GM19468 (cell line): Measurements from ENCODE around the gene CAPN11.
"Not testable (repeated sequence)": the region's sequence is repeated elsewhere in the genome, so short reads cannot be mapped to it uniquely, and the experiment has no call there.

Source experiments
- ATAC-seq: cut with Tn5 transposase; IDR thresholded peaks from one replicate; pipeline ENCODE4 v1.9.1; 2021; ENCODE audit warnings: mild to moderate bottlenecking, moderate library complexity, moderate number of reproducible peaks; ENCODE audit not compliant: unreplicated experiment; ENCODE audit errors: extremely low read depth

The CAPN11 gene

DNA sequence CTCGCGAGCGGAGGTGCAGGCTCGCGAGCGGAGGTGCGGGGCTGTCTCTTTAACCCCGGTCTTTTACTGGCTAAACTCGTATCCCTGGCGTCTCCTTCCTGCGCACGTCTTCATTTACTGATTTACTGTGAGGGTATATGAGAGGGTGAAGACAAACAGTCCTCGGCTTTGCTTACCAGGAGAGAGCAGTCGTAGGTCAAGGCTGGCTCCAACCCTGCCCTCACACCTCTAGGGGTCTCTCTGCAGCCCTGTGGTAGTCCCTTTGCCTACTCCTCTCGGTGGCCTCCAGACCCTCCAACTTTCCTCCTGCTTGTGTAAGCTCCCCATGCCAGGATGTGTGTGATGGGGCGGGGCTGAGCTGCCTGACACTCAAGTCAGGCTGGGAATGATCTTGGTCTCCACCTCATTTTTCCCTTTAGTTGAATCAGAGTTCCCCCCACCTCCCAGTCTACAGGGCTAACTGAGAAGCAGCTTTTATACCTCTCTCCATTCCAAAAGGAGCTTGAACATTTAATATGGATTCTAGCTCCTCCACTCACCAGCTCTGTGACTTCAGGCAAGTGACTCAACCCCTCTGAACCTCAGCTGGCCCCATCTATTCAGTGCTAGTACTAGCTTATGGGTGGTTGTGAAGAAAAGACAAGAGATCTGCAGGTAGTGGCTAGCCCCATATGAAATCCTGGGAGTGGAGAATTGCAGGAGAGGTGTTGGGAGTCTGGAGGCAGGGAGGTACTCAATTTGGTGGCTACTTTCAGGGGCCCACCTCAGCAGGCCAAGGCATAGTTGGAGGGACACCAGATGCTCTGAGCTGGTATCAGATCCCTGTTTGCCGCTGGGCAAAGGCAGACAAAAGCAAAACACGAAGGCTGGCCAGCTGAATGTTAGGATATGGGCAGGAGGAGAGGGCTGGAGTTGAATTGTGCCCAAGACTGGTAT is 65.7 kb downstream of the CAPN11 start:
- ATAC-seq: no peak

DNA sequence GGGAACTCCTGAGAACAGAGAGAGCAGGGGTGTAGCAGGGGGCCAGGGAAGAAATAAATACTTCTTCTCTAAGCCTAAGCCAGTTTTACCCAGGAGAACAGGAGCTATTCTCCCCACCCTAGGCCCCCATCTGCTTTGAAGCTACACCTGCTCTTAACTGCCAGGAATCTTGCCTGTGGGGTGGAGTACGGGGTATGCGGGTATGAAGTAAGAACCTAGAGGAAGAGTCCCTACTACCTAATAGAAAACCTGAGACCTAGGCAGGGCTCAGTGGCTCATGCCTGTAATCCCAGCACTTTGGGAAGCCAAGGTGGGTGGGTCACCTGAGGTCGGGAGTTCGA is 66.3 kb downstream of the CAPN11 start:
- no peak for ATAC-seq

DNA sequence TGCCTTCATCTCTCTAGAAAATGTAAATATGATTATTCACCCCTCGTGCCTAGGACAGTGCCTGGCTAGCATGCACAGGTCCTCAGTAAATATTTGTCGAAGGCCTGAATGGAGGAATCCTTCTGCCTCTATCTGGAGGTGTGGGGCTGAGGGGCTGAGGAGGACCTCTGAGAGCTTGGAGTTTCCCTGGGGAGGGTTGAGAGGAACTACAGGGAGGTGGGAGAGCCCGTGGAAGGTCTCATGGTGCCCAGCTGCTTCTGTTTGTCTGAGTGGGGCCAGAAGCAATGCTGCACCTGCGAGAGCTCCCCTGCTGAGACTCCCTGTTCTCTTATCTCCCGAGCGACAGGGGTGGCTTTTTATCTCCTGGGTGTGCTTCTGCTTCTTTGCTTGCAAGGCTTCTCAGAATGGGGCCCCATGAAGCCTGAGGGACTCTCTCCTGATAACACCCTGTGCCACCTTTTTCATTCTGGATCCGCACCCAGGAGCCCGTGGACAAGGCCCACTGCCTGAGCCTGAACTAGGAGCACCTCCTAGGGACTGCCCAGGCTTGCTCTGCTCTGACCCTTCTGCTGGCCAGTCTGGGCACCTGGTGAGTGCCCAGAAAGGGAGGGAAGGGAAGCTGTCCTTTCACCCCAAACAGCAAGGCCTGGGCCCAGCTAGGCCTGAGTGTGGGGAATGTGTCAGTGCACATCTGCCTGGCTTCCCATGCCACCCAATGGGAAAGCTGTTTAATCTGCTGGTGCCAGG is 67.1 kb downstream of the CAPN11 start:
- no peak for ATAC-seq

DNA sequence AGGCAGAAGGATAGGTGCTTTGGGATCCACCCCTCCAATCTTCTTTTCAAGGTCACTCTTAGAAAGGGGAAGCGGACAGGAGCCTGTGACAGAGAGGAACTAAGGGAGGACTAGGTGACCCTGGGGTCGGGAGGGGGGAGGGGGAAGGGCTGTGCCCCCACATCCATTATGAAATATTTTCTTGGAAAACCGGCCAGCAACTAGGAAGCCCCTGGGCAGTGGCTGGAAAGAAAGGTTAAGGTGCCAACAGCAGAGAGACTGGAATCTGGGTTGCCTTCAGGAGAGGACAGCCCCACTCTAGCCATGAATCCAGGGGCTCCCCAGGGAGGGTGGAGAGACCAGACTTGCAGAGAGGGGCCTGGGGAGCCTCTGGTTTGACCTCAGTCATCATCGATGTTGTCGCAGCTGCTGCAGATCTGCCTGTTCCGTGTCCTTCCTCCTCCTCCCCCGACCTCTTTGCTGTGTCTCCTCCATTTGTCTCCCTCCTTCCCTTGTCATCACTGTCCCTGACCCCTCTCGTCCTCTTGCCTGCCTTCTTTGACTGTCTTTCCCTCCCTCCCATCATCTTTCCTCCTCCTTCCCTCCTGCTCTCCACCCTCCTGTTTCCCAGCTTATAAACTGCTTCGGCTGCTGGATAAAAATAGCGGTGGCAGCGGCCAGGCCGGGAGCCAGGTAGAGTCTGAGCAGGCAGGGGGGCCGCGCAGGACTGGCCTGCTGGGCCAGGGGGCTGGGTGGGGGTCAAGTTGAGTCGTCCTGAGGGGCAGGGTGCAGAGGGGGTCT is 67.9 kb downstream of the CAPN11 start:
- no peak for ATAC-seq

DNA sequence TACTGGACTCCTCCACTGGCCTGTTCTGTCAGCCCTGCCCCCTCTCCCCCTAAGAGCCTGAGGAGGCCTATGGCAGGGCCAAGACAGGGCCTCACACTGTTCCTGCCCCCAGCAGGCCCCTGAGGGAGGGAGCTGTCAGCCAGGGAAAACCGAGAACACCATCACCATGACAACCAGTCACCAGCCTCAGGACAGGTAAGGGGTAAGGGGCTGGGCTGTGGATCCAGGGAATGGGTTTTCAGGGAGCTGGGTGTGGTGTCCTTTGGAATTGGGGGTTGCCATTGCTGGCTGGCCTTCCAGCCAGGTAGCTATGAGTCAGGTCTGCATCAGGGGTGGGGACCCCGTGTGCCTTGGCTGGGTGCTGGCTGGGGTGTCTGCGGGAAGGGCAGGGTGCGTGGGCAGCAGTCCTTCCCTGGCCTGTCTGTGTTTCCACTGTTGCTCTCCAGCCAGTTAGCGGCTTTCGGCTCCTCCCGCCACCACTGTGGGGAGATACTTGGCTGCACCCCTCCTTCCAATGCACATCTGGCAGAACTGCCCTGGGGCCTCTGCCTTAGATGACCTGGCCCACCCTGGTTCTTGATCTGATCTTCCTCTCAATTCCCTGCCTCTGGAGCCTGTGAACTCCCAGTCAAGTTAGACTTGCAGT is 68.7 kb downstream of the CAPN11 start:
- no peak for ATAC-seq

DNA sequence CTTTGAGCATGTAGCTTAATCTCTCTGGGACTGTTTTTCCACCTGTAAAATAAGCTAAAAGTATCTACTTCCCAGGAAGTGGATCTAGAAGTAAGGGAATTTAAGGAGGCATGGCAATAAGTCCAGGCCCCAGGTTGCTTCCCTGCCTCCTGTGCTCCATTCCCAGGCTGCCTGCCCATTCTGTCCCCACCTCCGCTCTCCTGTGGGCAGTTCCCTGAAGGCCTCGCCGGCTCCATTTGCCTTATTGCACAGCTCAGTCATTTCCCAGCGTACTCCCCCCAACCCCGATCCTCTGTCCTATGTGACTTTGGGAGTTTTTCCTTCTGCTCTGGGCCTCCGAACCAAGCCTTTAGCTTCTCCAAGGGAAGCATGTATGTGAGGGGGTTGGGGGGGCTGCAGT is 69.4 kb downstream of the CAPN11 start:
- ATAC-seq: no peak

DNA sequence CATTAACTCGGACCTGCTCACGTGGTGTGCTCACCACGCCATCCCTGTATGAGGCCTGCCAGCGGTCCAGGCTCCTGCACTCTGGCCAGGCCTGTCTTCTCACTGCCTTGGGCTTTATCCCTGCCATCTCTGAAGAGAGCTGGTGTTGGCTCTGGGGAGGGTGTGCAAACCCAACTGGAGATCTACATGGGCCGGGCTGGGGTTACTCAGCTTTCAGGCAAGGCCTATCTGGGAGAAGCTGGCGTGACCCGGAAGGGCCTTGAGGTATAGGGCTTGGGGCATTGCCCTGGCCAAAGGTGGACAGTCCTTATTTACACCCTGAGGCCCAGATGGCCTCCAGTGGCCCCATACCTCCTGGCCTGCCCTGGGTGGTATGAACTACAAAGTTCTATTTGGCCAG is 69.8 kb downstream of the CAPN11 start:
- ATAC-seq: no peak

DNA sequence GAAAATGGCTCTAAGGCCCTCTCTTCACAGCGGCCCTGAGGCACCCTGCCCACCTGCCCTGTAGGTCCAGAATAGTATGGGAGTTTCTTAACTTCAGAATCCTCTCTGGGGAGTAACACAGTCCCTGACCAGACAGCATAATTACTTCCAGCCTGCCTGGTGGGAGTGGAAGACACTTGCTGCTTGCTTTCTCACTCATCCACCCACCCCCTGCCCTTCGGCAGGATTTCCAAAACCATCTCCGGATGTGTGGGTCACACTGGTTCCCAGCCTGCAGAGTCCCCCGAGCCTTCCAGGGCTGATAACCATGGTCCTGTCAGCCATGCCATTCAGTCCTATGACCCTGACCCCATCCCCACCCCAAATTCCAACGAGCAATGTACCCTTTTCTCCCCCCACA is 70.2 kb downstream of the CAPN11 start:
- ATAC-seq: no peak

DNA sequence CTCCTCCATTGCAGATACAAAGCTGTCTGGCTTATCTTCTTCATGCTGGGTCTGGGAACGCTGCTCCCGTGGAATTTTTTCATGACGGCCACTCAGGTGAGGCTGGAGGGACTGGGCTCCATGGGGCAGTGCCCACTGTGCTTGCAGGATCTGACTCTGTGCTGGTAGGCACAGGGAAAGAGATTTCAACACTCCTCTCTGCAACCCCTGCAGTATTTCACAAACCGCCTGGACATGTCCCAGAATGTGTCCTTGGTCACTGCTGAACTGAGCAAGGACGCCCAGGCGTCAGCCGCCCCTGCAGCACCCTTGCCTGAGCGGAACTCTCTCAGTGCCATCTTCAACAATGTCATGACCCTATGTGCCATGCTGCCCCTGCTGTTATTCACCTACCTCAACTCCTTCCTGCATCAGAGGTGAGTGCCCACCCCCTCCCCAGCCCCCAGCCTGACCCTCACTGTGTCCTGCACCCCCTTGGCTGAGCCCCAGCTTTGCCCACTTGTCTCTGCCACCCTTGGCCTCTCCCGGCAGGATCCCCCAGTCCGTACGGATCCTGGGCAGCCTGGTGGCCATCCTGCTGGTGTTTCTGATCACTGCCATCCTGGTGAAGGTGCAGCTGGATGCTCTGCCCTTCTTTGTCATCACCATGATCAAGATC is 70.9 kb downstream of the CAPN11 start:
- no peak for ATAC-seq

DNA sequence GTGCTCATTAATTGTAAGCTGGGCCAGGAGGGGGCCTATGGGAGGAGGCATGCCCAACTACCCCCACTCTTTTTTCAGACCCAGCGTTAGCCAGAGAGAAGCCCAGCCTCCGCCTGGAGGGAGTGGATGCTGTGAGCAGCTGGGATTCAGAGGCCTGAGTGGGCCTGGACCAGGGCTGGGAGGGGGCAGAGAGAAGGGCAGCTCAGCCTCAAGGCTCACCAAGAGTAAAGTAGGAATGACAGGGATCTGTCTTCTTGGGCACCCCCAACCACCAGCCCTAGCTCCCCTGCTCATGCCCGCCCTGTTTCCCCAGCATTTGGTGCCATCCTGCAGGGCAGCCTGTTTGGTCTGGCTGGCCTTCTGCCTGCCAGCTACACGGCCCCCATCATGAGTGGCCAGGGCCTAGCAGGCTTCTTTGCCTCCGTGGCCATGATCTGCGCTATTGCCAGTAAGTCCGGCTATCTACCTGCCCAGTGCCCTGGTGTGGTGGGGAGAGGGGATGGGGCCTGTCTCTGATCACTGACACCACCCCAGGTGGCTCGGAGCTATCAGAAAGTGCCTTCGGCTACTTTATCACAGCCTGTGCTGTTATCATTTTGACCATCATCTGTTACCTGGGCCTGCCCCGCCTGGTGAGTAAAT is 71.5 kb downstream of the CAPN11 start:
- no peak for ATAC-seq

DNA sequence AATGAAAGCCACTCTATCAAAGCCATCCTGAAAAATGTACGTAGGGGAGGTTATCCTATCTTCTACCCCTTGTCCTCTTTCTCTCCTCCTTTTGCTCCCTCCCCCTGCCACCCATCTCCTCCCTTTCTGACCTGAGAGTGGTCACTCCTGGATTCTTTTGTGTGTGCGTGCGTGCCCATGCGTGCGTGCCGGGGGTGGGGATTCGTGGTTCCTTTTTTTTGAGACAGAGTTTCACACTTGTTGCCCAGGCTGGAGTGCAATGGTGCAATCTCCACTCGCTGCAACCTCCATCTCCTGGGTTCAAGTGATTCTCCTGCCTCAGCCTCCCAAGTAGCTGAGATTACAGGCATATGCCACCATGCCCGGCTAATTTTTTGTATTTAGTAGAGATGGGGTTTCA is 72.8 kb downstream of the CAPN11 start:
- ATAC-seq: not testable (repeated sequence)

DNA sequence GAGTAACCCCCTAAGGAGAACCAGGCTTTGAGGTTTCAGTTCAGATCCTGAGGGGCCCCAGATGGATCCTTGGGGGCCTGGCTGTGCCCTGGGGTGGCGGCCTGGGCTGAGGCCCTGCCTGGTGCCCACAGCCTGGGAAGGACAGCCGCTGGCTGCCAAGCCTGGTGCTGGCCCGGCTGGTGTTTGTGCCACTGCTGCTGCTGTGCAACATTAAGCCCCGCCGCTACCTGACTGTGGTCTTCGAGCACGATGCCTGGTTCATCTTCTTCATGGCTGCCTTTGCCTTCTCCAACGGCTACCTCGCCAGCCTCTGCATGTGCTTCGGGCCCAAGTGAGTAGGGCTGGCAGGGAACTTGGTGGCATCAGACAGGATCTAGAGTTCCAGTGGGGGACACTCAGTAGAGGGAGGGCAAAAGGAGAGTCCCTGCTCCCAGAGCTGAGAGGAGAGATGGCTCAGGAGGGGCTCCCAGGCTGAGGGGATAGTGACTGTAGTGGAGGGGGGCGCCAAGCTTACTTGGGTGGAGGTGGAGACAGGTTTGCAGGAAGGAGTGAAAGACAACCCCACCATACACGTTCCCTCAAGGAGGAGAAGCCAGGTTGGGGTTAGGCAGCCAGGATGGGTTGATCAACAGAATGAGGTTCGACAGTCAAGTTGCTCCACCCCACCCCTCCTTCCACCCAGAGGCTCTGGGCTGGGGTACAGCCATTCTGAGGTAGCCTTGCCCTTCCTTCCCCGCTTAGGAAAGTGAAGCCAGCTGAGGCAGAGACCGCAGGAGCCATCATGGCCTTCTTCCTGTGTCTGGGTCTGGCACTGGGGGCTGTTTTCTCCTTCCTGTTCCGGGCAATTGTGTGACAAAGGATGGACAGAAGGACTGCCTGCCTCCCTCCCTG is 74.3 kb downstream of the CAPN11 start:
- ATAC-seq: no peak

DNA sequence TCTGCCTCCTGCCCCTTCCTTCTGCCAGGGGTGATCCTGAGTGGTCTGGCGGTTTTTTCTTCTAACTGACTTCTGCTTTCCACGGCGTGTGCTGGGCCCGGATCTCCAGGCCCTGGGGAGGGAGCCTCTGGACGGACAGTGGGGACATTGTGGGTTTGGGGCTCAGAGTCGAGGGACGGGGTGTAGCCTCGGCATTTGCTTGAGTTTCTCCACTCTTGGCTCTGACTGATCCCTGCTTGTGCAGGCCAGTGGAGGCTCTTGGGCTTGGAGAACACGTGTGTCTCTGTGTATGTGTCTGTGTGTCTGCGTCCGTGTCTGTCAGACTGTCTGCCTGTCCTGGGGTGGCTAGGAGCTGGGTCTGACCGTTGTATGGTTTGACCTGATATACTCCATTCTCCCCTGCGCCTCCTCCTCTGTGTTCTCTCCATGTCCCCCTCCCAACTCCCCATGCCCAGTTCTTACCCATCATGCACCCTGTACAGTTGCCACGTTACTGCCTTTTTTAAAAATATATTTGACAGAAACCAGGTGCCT is 75.0 kb downstream of the CAPN11 start:
- no peak for ATAC-seq
